IPS-20b (cell line): ENCODE data around the gene LHFPL3.
"Not testable (repeated sequence)": the region's sequence is repeated elsewhere in the genome, so short reads cannot be mapped to it uniquely, and the experiment has no call there.

Experiments
- H3K27ac ChIP-seq: one replicate; pipeline ENCODE4 v1.5.1; 2013; ENCODE audit warnings: low read length
- H3K27me3 ChIP-seq: 2 replicates; pipeline ENCODE4 v1.6.1; 2013; ENCODE audit warnings: mild to moderate bottlenecking, low read length, inconsistent platforms; ENCODE audit not compliant: insufficient read depth
- H3K36me3 ChIP-seq: 2 replicates; pipeline ENCODE4 v1.6.1; 2013; ENCODE audit warnings: low read depth, mild to moderate bottlenecking, inconsistent platforms, low read length, moderate library complexity; ENCODE audit not compliant: insufficient read depth
- H3K4me1 ChIP-seq: 2 replicates; pipeline ENCODE4 v1.6.1; 2013; ENCODE audit warnings: mild to moderate bottlenecking, control low read depth, inconsistent platforms, low read length, moderate library complexity; ENCODE audit not compliant: insufficient read depth
- H3K4me3 ChIP-seq: 2 replicates; pipeline ENCODE4 v1.5.1; 2013; ENCODE audit warnings: mild to moderate bottlenecking, low read length, inconsistent platforms
- H3K9ac ChIP-seq: 2 replicates; pipeline ENCODE4 v1.6.1; 2013; ENCODE audit warnings: low read depth, mild to moderate bottlenecking, inconsistent platforms, low read length, moderate library complexity
- H3K9me3 ChIP-seq: 2 replicates; pipeline ENCODE4 v1.6.1; 2013; ENCODE audit warnings: mild to moderate bottlenecking, low read depth, low read length, inconsistent platforms; ENCODE audit not compliant: insufficient read depth

Gene LHFPL3

GRCh38 chr7:104328296-104328969 is at the start of gene LHFPL3:
Gene LHFPL3, plus strand, starts transcription at chr7:104328603.
- Histone ChIP-seq H3K36me3 (no peaks in the 10 kb centered on the region), H3K9ac (no peak within 1 kb of the TSS; the same call in 1 of the 2 replicates), H3K9me3 (no peaks in the 10 kb centered on the region), H3K27ac (no peak within 1 kb of the TSS), H3K4me1 (peaks cover 4% of the 10 kb centered on the region; the same call in 1 of the 2 replicates), H3K4me3 (peak within 1 kb of the TSS; percentile 80), H3K27me3 (peaks cover 87% of the 10 kb centered on the region)

- not testable (repeated sequence) for H3K27ac ChIP-seq, H3K27me3 ChIP-seq, H3K4me3 ChIP-seq, H3K9ac ChIP-seq, H3K36me3 ChIP-seq, H3K9me3 ChIP-seq, H3K4me1 ChIP-seq
Measured at GRCh38 chr7:104281685-104282084, 46.7 kb upstream of the LHFPL3 start.

- H3K4me3 ChIP-seq: no peak overlapping the region
- H3K36me3 ChIP-seq: no peaks in the 10 kb centered on the region
- no peak overlapping the region for H3K27ac ChIP-seq
- H3K9me3 ChIP-seq: no peaks in the 10 kb centered on the region; the same call in 1 of the 2 replicates
- H3K27me3 ChIP-seq: no peaks in the 10 kb centered on the region
- no peaks in the 10 kb centered on the region for H3K4me1 ChIP-seq
- H3K9ac ChIP-seq: no peak overlapping the region
Measured at GRCh38 chr7:104286839-104287238, 41.6 kb upstream of the LHFPL3 start.

- H3K9me3 ChIP-seq: no peaks in the 10 kb centered on the region
- H3K9ac ChIP-seq: no peak overlapping the region
- H3K27ac ChIP-seq: no peak overlapping the region
- no peaks in the 10 kb centered on the region for H3K4me1 ChIP-seq
- no peaks in the 10 kb centered on the region for H3K27me3 ChIP-seq
- H3K4me3 ChIP-seq: no peak overlapping the region
- H3K36me3 ChIP-seq: no peaks in the 10 kb centered on the region
Measured at GRCh38 chr7:104288137-104288536, 40.3 kb upstream of the LHFPL3 start.

- no peak overlapping the region for H3K9ac ChIP-seq
- no peaks in the 10 kb centered on the region for H3K9me3 ChIP-seq
- H3K4me3 ChIP-seq: no peak overlapping the region
- H3K27me3 ChIP-seq: no peaks in the 10 kb centered on the region
- H3K4me1 ChIP-seq: no peaks in the 10 kb centered on the region
- H3K36me3 ChIP-seq: no peaks in the 10 kb centered on the region
- no peak overlapping the region for H3K27ac ChIP-seq
Measured at GRCh38 chr7:104294291-104294690, 34.1 kb upstream of the LHFPL3 start.

- H3K4me3 ChIP-seq: no peak overlapping the region
- H3K36me3 ChIP-seq: no peaks in the 10 kb centered on the region
- H3K9ac ChIP-seq: no peak overlapping the region
- no peaks in the 10 kb centered on the region for H3K27me3 ChIP-seq
- no peak overlapping the region for H3K27ac ChIP-seq
- H3K4me1 ChIP-seq: no peaks in the 10 kb centered on the region
- H3K9me3 ChIP-seq: no peaks in the 10 kb centered on the region
Measured at GRCh38 chr7:104296266-104296665, 32.1 kb upstream of the LHFPL3 start.

GRCh38 chr7:104296900-104297299 is 31.5 kb upstream of the LHFPL3 start:
- Histone ChIP-seq H3K9me3 (no peaks in the 10 kb centered on the region), H3K27me3 (no peaks in the 10 kb centered on the region), H3K9ac (no peak overlapping the region), H3K36me3 (no peaks in the 10 kb centered on the region), H3K4me1 (no peaks in the 10 kb centered on the region), H3K27ac (no peak overlapping the region), H3K4me3 (no peak overlapping the region)

GRCh38 chr7:104299323-104299722 is 29.1 kb upstream of the LHFPL3 start:
- no peak overlapping the region for H3K4me3 ChIP-seq
- H3K9me3 ChIP-seq: no peaks in the 10 kb centered on the region
- no peaks in the 10 kb centered on the region for H3K36me3 ChIP-seq
- H3K27me3 ChIP-seq: no peaks in the 10 kb centered on the region
- H3K27ac ChIP-seq: no peak overlapping the region
- H3K4me1 ChIP-seq: no peaks in the 10 kb centered on the region
- no peak overlapping the region for H3K9ac ChIP-seq

- Histone ChIP-seq H3K9ac (no peak overlapping the region), H3K27me3 (no peaks in the 10 kb centered on the region), H3K9me3 (no peaks in the 10 kb centered on the region), H3K4me3 (no peak overlapping the region), H3K4me1 (no peaks in the 10 kb centered on the region), H3K27ac (no peak overlapping the region), H3K36me3 (no peaks in the 10 kb centered on the region)
Measured at GRCh38 chr7:104299777-104300176, 28.6 kb upstream of the LHFPL3 start.

GRCh38 chr7:104306793-104307192 is 21.6 kb upstream of the LHFPL3 start:
- Histone ChIP-seq H3K4me1 (no peaks in the 10 kb centered on the region), H3K4me3 (no peak overlapping the region), H3K36me3 (no peaks in the 10 kb centered on the region), H3K27me3 (no peaks in the 10 kb centered on the region), H3K9me3 (no peaks in the 10 kb centered on the region), H3K27ac (no peak overlapping the region), H3K9ac (no peak overlapping the region)

GRCh38 chr7:104317948-104318629 is 10.3 kb upstream of the LHFPL3 start:
- Histone ChIP-seq H3K36me3 (no peaks in the 10 kb centered on the region), H3K9me3 (peaks cover 23% of the 10 kb centered on the region), H3K27ac (no peak overlapping the region), H3K4me1 (peaks cover 11% of the 10 kb centered on the region; the same call in 1 of the 2 replicates), H3K4me3 (no peak overlapping the region), H3K9ac (no peak overlapping the region), H3K27me3 (no peaks in the 10 kb centered on the region)

GRCh38 chr7:104327534-104327933 is 869 bp upstream of the LHFPL3 start:
- Histone ChIP-seq H3K9me3 (no peaks in the 10 kb centered on the region), H3K4me1 (peaks cover 4% of the 10 kb centered on the region; the same call in 1 of the 2 replicates), H3K36me3 (no peaks in the 10 kb centered on the region), H3K4me3 (peak overlapping the region; percentile 80; the same call in 1 of the 2 replicates), H3K27me3 (peaks cover 81% of the 10 kb centered on the region), H3K27ac (no peak overlapping the region), H3K9ac (no peak overlapping the region; the same call in 1 of the 2 replicates)
